OCI-LY7 (cell line): Measurements from ENCODE around the gene S1PR4.
"Not testable (repeated sequence)": the region's sequence is repeated elsewhere in the genome, so short reads cannot be mapped to it uniquely, and the experiment has no call there.

Source experiments
- CTCF ChIP-seq: fragments of 200-600 bp; sonication (generic); conservative IDR thresholded peaks from 2 replicates; pipeline ENCODE4 v1.5.1; 2014; ENCODE audit warnings: mild to moderate bottlenecking, antibody characterized with exemption, low read length, moderate library complexity, mixed read lengths
- EZH2phosphoT487 ChIP-seq: fragments of 200-600 bp; sonication (generic); IDR thresholded peaks from 2 replicates; pipeline ENCODE4 v1.6.1; 2018; ENCODE audit warnings: low read depth, borderline replicate concordance, mild to moderate bottlenecking, mixed run types, antibody characterized with exemption, low read length, moderate library complexity, mixed read lengths

- not testable (repeated sequence) for TF ChIP-seq CTCF, EZH2phosphoT487
Measured at GRCh38 chr19:3202895-3203294, 24.3 kb downstream of the S1PR4 start.
